OCI-LY7 (cell line): ENCODE data around the gene EML5.

Experiments used
- EZH2phosphoT487 ChIP-seq: fragments of 200-600 bp; sonication (generic); IDR thresholded peaks from 2 replicates; pipeline ENCODE4 v1.6.1; 2018; ENCODE audit warnings: low read depth, borderline replicate concordance, mild to moderate bottlenecking, mixed run types, antibody characterized with exemption, low read length, moderate library complexity, mixed read lengths
- TF ChIP-seq, protein P1 (sequence below): fragments of 200-600 bp; sonication (generic); conservative IDR thresholded peaks from 2 replicates; pipeline ENCODE4 v1.5.1; 2014; ENCODE audit warnings: mild to moderate bottlenecking, antibody characterized with exemption, low read length, moderate library complexity, mixed read lengths

GRCh38 chr14:88605594-88605993 is 187.2 kb downstream of the EML5 start:
- TF ChIP-seq, protein P1, sequence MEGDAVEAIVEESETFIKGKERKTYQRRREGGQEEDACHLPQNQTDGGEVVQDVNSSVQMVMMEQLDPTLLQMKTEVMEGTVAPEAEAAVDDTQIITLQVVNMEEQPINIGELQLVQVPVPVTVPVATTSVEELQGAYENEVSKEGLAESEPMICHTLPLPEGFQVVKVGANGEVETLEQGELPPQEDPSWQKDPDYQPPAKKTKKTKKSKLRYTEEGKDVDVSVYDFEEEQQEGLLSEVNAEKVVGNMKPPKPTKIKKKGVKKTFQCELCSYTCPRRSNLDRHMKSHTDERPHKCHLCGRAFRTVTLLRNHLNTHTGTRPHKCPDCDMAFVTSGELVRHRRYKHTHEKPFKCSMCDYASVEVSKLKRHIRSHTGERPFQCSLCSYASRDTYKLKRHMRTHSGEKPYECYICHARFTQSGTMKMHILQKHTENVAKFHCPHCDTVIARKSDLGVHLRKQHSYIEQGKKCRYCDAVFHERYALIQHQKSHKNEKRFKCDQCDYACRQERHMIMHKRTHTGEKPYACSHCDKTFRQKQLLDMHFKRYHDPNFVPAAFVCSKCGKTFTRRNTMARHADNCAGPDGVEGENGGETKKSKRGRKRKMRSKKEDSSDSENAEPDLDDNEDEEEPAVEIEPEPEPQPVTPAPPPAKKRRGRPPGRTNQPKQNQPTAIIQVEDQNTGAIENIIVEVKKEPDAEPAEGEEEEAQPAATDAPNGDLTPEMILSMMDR, result no peak
- no peak for TF ChIP-seq EZH2phosphoT487
